Hepatic stellate cell (primary cell): ENCODE measurements around the gene PRR23C.
"Not testable (repeated sequence)": the region's sequence is repeated elsewhere in the genome, so short reads cannot be mapped to it uniquely, and the experiment has no call there.

Experiments used
- DNase-seq: peaks from one replicate; pipeline ENCODE4 v3.0.0; 2011; ENCODE audit warnings: low spot score

Gene PRR23C

DNA sequence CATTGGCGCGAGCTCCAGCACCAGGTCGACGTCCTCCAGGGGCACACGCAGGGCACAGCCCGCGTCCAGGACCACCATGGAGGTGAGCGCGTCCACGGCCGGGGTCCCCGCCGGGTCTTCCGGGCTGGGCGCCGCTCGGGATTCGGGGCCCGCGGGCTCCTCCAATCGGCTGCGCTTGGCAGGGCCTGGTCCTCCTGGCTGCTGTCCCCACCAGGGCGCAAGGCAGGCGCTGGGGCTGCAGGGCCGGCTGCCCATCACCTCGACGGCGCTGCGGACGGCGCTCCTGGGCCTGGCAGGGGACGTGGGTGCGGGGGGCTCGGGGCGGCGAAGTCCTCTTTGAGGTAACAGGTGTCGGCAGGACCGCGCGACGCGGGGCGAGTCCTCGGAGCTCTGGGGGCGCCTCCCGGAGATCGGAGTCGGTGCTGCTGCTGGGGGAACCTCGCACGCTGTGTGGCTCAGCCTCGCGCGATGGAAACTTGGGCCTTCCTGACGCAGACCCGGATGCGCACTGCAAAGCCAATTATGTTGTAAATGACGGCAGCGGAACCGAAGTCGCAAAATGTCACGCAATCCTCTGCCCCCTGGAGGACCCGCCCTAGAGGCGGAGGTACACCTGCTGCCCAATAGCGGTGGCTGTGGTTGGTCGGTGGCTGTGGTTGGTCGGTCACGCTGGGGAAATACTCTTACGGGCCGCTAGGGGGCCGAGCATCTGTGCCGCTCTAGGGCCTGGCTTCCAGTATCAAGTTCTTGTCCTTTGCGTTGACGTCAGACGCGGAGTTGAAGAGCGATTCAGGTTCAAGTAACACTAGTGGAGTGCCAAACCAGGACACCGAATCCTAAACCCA lies at the start of gene PRR23C:
TSS of gene PRR23C (minus strand) at position 527 of the 845 bp plus-strand sequence. CDS start at position 255, 272 bp downstream.
- DNase-seq = no peak

DNA sequence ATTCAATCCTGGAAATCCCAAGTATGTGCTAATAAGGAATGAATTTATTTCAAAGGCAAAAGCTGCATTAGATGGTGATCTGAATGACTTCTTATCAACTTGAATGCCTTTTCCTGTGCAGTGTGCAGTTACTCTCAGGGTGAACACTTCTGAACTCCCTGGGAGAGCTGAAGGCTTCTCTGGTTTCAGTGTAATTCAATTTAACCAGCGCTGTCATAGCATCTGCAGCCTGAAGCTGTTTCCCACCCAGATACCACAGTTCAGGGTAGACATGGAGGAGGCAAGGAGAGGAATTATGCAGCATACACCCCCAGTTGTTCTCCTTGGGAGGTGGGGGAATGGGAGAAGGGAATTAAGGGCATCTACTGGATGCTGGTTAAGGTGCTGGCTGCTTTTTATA lies 49.1 kb upstream of the PRR23C start:
- no peak for DNase-seq

DNA sequence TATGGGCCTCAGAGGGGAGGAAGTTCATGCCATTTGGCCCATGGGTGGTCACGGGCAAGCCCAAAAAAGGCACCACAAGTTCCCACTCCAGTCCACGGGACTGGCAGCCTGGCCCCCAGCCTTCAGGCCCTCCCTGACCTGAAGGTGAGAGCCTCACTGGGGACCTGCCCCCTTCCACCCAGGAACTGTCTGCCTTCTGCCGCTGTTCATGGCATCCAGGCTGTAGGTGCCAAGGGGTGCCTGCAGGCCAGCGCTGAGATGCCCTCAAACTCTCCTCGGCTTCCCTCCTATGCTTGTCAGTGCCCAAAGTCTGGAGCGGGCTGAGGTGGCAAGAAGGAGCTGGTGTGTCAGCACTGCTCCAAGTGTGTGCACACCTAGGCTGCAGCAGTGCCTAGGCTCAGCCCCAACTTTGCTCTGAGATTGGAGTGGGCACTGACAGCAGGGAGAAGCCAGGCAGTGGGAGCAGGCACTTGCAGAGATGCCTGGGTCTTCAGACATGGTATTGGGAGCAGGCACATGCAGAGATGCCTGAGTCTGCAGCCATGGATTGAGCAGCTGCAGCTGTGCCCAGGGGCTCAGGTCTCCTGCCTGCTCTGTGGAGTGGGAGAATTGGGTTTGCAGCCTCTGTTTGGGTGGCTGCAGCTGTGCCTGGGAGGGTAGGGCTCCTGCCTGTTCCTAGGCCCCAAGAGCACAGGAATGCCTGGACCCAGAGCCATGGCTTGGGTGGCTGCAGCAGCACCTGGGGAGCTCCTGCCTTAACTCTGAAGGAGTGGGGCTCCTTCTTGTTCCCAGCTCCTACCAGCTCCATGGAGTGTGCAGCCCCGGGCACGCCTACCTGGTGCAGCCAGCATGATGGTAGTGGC lies 44.0 kb upstream of the PRR23C start:
- no peak for DNase-seq

DNA sequence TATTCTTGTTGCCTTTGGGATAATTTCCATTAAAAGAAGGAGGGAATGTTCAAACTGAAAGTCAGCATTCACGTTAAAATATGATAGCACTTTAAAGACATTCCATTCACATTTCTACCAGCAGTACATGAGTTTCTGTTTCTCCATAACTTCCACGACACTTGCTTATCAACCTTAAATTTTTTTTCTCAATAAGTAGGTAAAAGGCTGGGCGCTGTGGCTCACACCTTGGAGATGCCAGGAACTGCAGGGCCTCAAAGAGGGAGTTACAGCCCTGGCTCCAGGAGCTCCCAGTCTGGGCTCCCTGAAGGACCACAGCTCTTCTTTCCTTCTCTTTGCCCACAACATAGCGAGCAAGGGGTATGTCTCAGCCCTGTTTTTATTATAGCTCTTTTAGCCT lies 42.9 kb upstream of the PRR23C start:
- DNase-seq = no peak

DNA sequence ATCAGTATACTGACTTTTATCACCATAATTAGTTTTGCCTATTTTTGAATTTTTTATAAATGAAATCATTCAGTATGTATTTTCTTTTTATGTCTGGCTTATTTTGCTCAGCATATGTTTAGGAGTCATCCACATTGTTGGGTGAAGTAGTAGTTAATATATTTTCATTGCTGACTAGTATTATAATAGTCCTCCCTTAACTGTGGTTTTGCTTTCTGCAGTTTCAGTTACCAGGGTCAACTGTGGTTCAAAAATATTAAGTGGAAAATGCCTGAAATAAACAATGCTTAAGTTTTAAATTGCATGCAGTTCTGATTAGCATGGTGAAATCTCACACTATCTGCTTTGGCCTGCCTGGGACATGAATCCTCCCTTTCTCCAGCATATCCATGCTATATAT lies 39.5 kb upstream of the PRR23C start:
- no peak for DNase-seq

DNA sequence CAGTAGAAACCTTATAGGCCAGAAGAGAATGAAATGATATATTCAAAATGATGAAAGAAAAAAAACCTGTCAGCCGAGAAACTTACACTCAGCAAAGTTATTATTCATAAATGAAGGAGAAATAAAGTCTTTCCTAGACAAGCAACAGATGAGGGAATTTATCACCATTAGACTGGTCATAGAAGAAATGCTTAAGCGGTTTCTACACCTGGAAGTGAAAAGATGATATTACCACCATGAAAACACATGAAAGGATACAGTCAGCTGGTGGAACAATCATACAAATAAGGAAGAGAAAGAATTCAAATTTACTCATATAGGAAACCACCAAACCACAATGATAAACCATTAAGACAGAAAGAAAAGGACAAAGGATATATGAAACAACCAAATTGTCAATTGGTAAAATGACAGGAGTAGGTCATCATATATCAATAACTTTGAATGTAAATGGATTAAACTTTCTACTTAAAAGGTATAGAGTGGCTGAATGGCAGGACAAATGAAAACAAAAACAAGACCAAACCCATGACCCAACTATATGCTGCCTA lies 29.9 kb upstream of the PRR23C start:
- DNase-seq = no peak

DNA sequence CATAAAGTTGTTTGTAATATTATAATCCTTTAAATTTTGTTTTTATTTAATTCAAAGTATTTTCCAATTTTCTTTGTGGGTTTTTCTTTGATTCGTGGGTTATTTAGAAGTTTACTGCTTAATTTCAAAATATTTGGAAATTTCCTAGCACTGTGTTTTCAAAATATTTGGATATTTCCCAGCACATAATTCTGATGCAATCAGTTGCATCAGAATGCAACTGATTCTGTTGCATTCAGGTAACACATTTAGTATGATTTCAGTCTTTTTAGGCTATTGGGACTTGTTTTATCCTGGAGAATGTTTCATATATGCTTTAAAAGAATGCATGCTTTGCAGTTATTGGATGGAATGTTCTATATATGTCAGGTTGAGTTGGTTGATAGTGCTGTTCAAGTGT lies 18.2 kb upstream of the PRR23C start:
- DNase-seq = no peak

DNA sequence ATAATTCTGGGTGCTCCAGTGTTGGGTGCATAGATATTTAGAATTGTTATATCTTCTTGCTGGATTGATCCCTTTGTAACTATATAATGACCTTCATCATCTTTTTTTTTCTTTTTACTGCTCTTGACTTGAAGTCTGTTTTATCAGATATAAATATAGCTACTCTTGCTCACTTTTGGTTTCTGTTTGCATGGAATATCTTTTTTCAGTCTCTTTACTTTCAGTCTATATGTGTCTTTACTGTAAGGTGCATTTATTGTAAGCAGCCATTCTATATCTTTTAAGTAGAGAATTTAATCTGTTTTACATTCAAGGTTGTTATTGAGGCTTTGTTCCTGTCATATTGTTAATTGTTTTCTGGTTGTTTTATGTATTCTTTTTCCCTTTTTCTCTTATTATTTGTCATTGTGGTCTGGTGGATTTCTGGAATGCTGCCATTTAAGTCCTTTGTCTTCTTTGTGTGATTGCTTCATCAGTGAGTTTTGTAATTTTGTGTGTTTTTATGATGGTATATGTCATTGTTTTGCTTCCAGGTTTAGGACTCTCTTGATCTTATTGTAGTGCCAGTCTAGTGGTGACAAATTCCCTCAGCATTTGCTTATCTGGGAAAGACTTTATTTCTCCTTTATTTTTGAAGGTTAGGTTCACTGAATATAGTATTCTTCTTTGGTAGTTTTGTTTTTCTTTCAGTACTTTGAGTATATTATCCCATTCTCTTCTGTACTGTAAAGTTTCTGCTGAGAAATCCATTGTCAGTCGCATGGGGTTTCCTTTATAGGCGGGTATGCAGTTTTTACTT lies 8.3 kb upstream of the PRR23C start:
- no peak for DNase-seq

DNA sequence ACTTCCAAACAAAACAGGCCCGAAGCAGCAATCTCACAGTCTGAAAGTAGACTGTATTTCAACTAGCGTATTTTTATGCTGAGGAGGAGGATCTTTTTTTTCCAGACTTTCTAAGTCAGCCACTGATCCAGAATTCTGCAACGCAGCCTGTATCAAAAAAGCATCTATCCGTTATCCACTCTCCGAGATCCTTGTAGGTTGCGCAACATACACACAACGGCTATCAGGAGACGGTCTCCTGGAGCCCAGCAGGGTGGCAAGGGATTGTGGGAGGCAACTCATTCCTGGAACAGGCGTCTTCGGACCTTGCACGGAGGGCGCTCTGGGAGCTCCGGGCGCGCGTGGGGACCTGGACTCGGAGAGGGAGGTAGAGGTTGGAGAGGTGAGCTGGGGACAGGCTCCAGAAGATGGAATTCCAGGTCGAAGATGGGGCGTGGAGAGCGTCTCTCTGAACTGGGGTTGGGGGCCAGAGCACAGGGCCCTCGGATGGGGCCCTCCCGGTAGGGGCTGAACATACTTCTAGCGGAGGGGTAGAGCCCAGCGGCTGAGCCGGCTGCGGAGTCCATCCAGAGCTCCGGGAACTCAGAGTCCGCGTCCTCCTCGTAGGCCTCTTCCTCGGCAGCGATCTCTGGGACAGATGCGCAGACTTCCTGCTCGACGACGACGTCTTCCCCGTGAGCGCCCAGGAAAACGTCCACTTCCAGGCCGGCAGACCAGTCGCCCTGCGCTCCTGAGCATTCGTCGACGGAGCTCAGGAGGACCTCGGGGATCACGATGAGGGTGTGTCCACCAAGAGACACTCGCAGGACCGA lies 932 bp downstream of the PRR23C start:
- DNase-seq = no peak

DNA sequence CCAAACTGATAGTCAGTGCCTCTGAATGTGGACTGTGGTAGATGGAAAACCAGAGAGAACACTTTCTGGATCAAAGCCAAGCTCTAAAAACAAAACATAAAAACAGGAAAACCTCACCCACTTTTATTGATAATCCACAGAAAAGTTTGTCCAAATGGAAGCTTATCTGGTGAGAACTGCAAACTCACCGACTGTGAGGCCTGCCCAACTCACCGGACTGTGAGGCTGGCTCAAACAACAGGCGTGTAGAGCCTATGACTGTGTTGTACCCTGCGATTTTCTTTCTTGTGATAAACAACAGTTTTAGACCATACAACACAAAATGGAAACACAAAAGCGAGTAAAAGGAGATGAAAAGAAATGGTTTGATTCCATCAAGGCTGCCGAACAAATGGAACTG lies 7.2 kb downstream of the PRR23C start:
- DNase-seq = no peak

DNA sequence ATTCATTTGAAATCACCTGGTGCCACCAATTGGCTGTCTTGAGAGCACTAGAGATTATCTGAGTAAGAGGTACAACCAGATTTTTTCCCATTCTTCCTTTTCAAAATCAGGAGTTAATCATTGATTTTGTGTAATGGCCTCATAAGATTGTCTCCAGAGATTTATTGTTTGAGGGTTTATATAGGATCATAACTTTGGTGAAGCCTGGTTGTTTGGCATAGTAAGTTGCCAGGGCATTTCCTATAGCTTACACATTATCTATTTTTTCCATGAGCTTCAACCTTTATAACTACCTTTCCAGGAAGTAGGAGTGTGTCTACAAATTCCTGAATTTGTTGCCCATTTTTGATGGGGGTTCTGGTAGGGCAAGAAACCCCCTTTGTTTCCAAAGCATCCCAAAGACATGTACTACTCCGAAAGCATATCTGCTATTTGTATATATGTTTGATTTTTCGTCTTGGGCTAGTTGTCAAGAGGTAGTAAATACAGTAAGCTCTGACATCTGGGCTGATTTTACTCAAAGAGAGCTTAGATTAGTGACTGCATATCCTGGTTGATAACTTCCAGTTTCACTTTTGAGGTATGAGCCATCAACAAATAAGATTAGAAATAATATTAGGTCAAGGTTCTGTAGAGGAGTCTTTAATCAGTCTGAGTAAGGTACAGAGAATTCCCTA lies 12.2 kb downstream of the PRR23C start:
- no peak for DNase-seq

DNA sequence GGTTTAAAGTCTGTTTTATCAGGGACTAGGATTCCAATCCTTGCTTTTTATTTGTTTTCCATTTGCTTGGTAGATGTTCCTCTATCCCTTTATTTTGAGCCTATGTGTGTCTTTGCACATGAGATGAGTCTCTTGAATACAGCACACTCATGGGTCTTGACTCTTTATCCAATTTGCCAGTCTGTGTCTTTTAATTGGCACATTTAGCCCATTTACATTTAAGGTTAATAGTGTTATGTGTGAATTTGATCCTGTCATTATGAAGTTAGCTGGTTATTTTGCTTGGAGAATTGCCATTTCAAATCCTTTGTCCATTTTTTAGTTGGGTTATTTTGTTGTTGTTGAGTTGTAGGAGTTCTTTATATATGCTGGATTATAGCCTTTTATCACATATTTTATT lies 14.1 kb downstream of the PRR23C start:
- not testable (repeated sequence) for DNase-seq

DNA sequence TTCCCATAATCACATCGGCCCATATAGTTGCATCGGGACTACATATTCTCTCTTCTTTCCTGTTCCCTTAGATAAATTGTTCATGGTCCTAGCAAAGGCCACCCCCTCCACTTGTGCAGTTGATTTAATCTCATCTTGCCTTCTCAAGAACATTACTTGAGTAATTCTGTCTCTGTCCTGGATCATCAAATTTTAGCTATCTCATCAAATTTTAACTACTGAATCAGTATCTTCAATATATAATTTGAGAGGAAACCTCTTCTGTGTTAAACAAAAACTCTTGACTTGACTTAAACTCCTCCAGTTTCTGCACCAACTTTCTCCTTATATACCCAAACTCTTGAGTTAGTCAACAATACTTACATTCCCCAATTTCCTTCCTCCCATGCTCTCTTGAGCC lies 19.7 kb downstream of the PRR23C start:
- no peak for DNase-seq

DNA sequence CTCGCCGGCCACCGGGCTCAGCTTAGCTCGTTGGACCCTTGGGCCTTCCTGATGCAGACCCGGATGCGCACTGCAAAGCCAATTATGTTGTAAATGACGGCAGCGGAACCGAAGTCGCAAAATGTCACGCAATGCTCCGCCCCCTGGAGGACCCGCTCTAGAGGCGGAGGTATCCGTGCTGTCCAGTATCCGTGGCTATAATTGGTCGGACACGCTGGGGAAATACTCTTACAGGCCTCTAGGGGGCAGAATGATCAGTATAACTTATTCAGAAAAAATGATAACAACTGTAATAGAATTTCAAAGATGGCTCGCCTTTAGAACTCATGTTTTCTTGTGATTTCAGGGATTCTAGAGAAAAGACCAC lies 23.8 kb downstream of the PRR23C start, which contains the start of gene PRR23B:
TSS of gene PRR23B (minus strand) at position 59 of the 367 bp plus-strand sequence. CDS start 265 bp downstream, outside the sequence.
- no peak for DNase-seq

DNA sequence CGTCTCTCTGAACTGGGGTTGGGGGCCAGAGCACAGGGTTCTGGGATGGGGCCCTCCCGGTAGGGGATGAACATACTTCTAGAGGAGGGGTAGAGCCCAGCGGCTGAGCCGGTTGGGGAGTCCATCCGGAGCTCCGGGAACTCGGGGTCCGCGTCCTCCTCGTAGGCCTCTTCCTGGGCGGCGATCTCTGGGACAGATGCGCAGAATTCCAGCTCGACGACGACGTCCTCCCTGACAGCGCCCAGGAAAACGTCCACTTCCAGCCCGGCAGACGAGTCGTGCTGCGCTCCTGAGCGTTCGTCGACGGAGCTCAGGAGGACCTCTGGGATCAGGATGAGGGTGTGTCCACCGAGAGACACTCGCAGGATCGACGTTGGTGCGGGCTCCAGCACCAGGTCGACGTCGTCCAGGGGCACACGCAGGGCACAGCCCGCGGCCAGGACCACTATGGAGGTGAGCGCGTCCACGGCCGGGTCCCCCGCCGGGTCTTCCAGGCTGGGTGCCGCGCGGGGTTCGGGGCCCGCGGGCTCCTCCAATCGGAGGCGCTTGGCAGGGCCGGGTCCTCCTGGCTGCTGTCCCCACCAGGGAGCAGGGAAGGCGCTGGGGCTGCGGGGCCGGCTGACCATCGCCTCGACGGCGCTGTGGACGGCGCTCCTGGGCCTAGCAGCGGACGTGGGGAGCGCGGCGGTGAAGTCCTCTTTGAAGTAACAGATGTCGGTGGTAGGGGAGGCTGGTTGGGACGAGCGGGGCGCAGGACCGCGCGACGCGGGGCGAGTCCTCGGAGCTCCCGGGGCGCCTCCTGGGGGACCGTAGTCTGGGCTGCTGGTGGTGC lies 24.4 kb downstream of the PRR23C start:
- no peak for DNase-seq

DNA sequence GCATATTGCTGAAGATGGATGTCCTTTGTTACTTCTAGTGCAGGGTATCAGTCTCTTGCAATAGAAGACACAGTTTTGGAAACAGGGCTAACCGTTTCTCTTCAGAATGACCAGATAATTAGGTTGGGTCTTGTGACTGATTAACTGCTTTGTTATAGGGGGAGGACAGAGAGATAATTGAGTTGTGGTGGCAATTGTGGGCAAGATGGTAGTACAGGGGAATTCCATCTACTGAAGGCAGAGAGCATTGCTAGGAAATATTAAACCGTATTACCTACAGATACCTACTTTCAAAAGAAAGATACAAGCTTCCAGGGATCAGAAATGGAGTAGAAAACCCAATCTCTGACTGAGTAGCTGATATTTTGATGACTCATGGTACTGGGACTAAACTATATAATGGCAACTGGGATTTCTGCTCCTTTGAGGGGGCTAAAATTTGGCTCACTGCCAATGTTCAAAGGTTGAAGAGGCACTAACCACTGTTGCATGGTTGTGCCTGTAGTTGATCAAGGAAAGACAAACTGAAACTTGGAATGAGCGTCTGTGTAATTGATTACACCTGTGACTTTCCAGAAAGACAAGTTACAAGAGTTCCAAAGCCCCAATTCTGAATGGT lies 28.2 kb downstream of the PRR23C start:
- no peak for DNase-seq

DNA sequence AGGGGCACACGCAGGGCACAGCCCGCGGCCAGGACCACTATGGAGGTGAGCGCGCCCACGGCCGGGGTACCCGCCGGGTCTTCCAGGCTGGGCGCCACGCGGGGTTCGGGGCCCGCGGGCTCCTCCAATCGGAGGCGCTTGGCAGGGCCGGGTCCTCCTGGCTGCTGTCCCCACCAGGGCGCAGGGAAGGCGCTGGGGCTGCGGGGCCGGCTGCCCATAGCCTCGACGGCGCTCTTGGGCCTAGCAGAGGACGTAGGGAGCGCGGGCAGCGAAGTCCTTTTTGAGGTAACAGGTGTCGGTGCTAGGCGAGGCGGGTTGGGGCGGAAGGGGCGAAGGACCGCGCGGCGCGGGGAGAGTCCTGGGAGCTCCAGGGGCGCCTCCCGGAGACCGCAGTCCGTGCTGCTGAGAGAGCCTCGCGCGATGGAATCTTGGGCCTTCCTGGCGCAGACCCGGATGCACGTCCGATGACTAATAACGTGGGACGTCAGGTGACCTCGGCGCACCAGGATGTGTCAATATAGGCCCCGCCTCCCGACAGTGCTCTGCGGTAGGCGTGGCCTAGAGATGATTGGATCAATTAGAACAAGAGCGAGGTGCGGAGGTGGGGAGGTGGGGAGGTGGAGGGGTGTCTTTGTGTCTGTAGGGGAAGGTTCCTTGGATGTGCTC lies 38.5 kb downstream of the PRR23C start, which contains the start of gene PRR23A:
TSS of gene PRR23A (minus strand) at position 218 of the 666 bp plus-strand sequence. CDS start at position 218, 0 bp downstream.
- DNase-seq = no peak

DNA sequence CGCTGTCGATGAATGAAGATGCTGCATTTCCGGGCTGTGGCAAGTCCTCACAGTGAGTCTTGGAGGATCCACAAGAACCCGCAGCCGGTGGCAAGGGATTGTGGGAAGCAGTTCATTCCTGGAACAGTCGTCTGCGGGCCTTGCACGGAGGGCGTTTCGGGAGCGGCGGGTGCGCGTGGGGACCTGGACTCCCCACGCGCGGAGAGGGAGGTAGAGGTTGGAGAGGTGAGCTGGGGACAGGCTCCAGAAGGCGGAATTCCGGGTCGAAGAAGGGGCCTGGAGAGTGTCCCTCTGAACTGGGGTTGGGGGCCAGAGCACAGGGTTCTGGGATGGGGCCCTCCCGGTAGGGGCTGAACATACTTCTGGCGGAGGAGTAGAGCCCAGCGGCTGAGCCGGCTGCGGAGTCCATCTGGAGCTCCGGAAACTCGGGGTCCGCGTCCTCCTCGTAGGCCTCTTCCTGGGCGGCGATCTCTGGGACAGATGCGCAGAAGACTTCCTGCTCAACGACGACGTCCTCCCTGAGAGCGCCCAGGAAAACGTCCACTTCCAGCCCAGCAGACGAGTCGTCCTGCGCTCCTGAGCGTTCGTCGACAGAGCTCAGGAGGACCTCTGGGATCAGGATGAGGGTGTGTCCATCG lies 39.2 kb downstream of the PRR23C start:
- no peak for DNase-seq
